ENCODE measurements around the gene PMAIP1.

DNA sequence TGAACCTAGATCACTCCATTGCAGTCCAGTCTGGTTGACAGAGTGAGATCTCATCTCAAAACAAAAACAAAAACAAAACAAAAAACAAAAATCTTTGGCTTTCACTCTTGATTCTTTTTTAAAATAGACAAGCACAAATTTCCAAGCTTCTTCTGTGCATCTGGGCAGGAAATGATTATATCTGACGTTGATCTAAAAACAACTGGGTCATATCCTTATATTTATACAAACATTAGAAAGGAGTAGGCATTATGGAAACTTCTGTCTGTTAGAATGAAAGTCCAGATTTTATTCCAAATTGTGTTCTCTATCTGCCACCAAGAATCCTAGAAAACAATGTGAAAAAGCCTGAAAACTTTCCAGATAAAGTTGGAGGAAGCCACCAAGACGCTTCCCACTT is 26.2 kb upstream of the PMAIP1 start:
- TF ChIP-seq, protein P1, sequence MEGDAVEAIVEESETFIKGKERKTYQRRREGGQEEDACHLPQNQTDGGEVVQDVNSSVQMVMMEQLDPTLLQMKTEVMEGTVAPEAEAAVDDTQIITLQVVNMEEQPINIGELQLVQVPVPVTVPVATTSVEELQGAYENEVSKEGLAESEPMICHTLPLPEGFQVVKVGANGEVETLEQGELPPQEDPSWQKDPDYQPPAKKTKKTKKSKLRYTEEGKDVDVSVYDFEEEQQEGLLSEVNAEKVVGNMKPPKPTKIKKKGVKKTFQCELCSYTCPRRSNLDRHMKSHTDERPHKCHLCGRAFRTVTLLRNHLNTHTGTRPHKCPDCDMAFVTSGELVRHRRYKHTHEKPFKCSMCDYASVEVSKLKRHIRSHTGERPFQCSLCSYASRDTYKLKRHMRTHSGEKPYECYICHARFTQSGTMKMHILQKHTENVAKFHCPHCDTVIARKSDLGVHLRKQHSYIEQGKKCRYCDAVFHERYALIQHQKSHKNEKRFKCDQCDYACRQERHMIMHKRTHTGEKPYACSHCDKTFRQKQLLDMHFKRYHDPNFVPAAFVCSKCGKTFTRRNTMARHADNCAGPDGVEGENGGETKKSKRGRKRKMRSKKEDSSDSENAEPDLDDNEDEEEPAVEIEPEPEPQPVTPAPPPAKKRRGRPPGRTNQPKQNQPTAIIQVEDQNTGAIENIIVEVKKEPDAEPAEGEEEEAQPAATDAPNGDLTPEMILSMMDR (IDR thresholded peaks at IDR 0.05; ENCODE audit: insufficient read depth, low read length): no peak
- TF ChIP-seq REST (IDR thresholded peaks at IDR 0.05; ENCODE audit: insufficient replicate concordance, low read depth): no peak
- TF ChIP-seq POLR2AphosphoS5 (IDR thresholded peaks at IDR 0.05; ENCODE audit: low read depth): no peak
- TF ChIP-seq SPI1 (IDR thresholded peaks at IDR 0.05; ENCODE audit: borderline replicate concordance, low read depth): no peak
